Heart right ventricle (tissue), 16 donors: ENCODE data around the gene PIK3IP1. TPM values are rescaled to one million over a fixed set of nuclear protein-coding genes. Genes with fewer than 3 reads are reported as not detected.

Experiments
- ATAC-seq, 8 donors: fragments of 200-7000 bp; cut with Tn5 transposase; one replicate each; pipeline ENCODE4 v1.9.1; 2020; ENCODE audit warnings: mild to moderate bottlenecking in 8 of 8, moderate library complexity in 8 of 8, moderate number of reproducible peaks in 1 of 8
- DNase-seq, 2 donors: peaks; one replicate each; pipeline ENCODE4 v3.0.0-alpha.2; 2020
- H3K27ac ChIP-seq, 10 donors: fragments of 200-600 bp; sonication (generic) in 2 of 10; one replicate each; pipeline versions ENCODE4 v1.5.0 to v1.8.0; 2020 to 2022; ENCODE audit warnings: mild to moderate bottlenecking in 3 of 10
- H3K27me3 ChIP-seq, 7 donors: fragments of 200-600 bp; one replicate each; pipeline ENCODE4 v1.8.0; 2021 to 2022; ENCODE audit warnings: mild to moderate bottlenecking in 2 of 7
- H3K36me3 ChIP-seq, 9 donors: fragments of 200-600 bp; sonication (generic) in 1 of 9; one replicate each; pipeline versions ENCODE4 v1.5.0 to v1.8.0; 2020 to 2022; ENCODE audit warnings: mild to moderate bottlenecking in 2 of 9
- H3K4me1 ChIP-seq, 9 donors: fragments of 200-600 bp; sonication (generic) in 1 of 9; one replicate each; pipeline versions ENCODE4 v1.5.0 to v1.8.0; 2020 to 2022; ENCODE audit warnings: mild to moderate bottlenecking in 4 of 9
- H3K4me3 ChIP-seq, 10 donors: fragments of 200-600 bp; sonication (generic) in 2 of 10; one replicate each; pipeline versions ENCODE4 v1.5.0 to v1.8.0; 2020 to 2022; ENCODE audit warnings: mild to moderate bottlenecking in 7 of 10, moderate library complexity in 2 of 10
- H3K9me3 ChIP-seq, 11 donors: fragments of 200-600 bp in 10 of 11; sonication (generic) in 2 of 11; one replicate each; pipeline versions ENCODE4 v1.5.0 to v1.8.0; 2013 to 2022; ENCODE audit warnings: mild to moderate bottlenecking in 2 of 11, control low read depth in 1 of 11, moderate library complexity in 1 of 11
- WGBS, 2 donors: extraction: QIAGEN DNeasy Blood & Tissue Kit; methylation state at CpG; one replicate each; pipeline ENCODE4 v1.1.7; 2013; ENCODE audit warnings: inconsistent platforms in 1 of 2; 5-methylcytosine and 5-hydroxymethylcytosine counted together
- intact Hi-C, 10 donors: fragments of 100-400 bp; cut with DNase I; formaldehyde crosslinking; loops; one replicate each; pipeline versions ENCODE4 v1.11.1 to v1.14.2; 2022
- polyA plus RNA-seq, 2 donors: library from polyadenylated mRNA; stranded (reverse); fragments of 200-250 nt; gene quantifications; one replicate each; pipeline ENCODE4 v1.2.3, GENCODE V29; 2013
- total RNA-seq, 10 donors: library from RNA; stranded (reverse); fragmentation: NEBNext Ultra II Directional in 3 of 10; extraction: Animal tissue kit (Norgen Biotek cat#: 25700) in 3 of 10; gene quantifications; one replicate each; pipeline versions ENCODE4 v1.2.1 to v1.2.4, GENCODE V29; 2021 to 2023
- TF ChIP-seq, protein P1 (sequence below), 9 donors: fragments of 200-600 bp; sonication (generic) in 2 of 9; IDR thresholded peaks; one replicate each; pipeline versions ENCODE4 v1.5.0 to v1.8.0; 2021 to 2022; ENCODE audit warnings: antibody characterized with exemption in 9 of 9, mild to moderate bottlenecking in 5 of 9, moderate library complexity in 1 of 9
- donor health status: Arrhythmogenic right ventricular cardiomyopathy.
- donor health status: ischemic (EF 13 %, LVEDD 7.1; RV severe dilation, severe dysfunction).
- donor health status: healthy with polysubstance abuse.
- donor health status: DM: no; HTN: yes; CAD: no.
- donor health status: DM: no; HTN: no; CAD: no.
- donor health status: ischemic (EF 25% LVEDD 6.9; RV normal size, moderate dysfunction).
- donor health status: ischemic (EF 25% LVEDD 5.7; RV mildly dilated, moderate dysfunction).
- donor health status: healthy.
- donor health status: DM: yes; HTN: yes; CAD: no.
- donor health status: Ischemic cardiomyopathy.
- donor health status: ischemic (EF 35%, LVEDD 5.7; RV mildly dilated, moderate dysfunction).
- donor health status: nonischemic (EF 11% LVEDD 7.7; RV severe dilation, severe dysfunction).
- donor health status: DM: yes; HTN: yes; CAD: no.
- donor health status: PGD.
- donor health status: ischemic (EF 29% LVEDD 5.4; RV normal size, mild dysfunction).
- donor health status: nonischemic (EF 23%, LVEDD 6.1; RV moderate dilation, normal function).

PIK3IP1 gene
- total and polyA plus RNA-seq, 12 donors, result 3.6 to 28.6 (median 12.9) TPM

DNA sequence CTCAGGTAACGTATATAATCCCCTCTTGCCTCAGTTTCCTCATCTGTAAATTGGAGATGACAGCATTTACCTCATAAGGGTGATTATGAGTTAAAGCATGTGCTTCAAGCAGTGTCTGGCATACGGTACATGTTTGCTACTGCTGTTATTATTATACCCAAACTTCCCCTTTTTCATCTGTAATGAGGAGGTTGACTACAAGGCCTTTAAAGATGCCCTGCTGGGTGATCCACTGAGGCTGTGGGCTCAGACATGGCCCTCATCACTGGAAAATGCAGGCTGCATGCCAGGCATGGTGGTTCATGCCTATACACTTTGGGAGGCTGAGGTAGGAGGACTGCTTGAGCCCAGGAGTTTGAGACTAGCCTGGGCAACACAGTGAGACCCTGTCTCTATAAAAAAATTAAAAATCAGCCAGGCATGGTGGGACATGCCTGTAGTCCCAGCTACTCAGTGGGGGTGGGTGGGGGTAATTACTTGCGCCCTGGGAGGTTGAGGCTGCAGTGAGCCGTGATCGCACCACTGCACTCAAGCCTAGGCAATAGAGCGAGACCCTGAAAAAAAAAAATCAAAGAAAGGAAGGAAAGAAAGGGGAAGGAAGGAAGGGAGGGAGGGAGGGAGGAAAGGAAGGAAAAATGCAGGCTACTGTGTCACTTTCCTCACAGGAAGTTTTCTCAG lies 4.3 kb downstream of the PIK3IP1 start:
- TF ChIP-seq, protein P1, sequence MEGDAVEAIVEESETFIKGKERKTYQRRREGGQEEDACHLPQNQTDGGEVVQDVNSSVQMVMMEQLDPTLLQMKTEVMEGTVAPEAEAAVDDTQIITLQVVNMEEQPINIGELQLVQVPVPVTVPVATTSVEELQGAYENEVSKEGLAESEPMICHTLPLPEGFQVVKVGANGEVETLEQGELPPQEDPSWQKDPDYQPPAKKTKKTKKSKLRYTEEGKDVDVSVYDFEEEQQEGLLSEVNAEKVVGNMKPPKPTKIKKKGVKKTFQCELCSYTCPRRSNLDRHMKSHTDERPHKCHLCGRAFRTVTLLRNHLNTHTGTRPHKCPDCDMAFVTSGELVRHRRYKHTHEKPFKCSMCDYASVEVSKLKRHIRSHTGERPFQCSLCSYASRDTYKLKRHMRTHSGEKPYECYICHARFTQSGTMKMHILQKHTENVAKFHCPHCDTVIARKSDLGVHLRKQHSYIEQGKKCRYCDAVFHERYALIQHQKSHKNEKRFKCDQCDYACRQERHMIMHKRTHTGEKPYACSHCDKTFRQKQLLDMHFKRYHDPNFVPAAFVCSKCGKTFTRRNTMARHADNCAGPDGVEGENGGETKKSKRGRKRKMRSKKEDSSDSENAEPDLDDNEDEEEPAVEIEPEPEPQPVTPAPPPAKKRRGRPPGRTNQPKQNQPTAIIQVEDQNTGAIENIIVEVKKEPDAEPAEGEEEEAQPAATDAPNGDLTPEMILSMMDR (IDR thresholded peaks at IDR 0.05), result no peak
- peak overlapping the region in 6 of 10 donors; percentile 44 to 99 (median 95) for H3K27ac ChIP-seq
- no peak for ATAC-seq
- DNase-seq, result no peak
- WGBS, 2 donors, result 83 to 87% methylated on average over 6 of the region's 6 CpGs
- intact Hi-C loops, result no loop called here
- no peaks in the 10 kb centered on the region for H3K9me3 ChIP-seq
- no peak overlapping the region for H3K4me3 ChIP-seq
- H3K27me3 ChIP-seq, result no peaks in the 10 kb centered on the region
- H3K36me3 ChIP-seq, result peaks cover 0 to 74% (median 57%) of the 10 kb centered on the region in 9 donors
- H3K4me1 ChIP-seq, result peaks cover 14 to 87% (median 48%) of the 10 kb centered on the region in 9 donors

DNA sequence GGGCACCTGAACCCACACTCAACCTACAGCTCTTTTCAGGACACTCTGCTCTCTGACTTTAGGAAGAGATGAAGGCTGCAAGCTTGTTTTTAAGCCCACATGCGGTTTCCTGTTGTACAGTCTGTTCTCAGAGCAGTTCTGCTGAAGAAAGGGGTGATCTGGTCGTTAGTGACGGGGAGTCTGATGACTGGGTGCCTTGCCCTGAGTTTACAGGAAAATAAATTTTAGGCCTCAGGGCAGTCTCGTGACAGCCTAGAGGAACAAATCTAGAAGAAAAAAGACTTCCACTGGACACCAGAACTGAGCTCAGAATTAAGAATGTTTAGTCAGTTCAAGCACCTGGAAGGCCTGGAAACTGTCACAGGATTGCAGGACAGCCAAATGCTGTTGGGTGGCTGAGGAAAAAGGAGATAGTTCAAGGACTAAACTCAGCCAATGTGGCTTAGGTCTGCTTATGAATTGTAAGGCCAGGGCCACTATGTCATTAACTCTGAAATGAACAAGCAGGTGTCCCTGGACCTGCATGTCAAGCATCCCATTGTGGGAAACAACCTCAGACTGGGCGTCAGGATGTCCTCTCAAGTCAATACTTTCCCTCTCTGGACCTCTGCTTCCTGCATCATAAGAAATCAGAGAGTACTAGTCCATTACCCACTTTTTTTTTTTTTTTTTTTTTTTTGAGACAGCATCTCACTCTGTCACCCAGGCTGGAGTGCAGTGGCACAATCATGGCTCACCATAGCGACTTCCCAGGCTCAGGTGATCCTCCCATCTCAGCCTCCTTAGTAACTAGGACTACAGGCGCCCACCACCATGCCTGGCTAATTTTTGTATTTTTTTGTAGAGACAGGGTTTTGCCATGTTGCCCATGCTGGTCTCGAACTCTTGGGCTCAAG lies 5.7 kb downstream of the PIK3IP1 start:
- DNase-seq, result no peak
- ATAC-seq, result no peak
- Histone ChIP-seq H3K4me3 (no peak overlapping the region), H3K27ac (peak overlapping the region in 6 of 10 donors; percentile 4 to 98 (median 29)), H3K36me3 (peaks cover 0 to 87% (median 66%) of the 10 kb centered on the region in 9 donors), H3K27me3 (no peaks in the 10 kb centered on the region), H3K9me3 (no peaks in the 10 kb centered on the region), H3K4me1 (peaks cover 14 to 74% (median 43%) of the 10 kb centered on the region in 9 donors)
- TF ChIP-seq, protein P1 (IDR thresholded peaks at IDR 0.05), result no peak
- 83 to 85% methylated on average over 8 of the region's 8 CpGs for WGBS, 2 donors
- intact Hi-C loops, result no loop called here

DNA sequence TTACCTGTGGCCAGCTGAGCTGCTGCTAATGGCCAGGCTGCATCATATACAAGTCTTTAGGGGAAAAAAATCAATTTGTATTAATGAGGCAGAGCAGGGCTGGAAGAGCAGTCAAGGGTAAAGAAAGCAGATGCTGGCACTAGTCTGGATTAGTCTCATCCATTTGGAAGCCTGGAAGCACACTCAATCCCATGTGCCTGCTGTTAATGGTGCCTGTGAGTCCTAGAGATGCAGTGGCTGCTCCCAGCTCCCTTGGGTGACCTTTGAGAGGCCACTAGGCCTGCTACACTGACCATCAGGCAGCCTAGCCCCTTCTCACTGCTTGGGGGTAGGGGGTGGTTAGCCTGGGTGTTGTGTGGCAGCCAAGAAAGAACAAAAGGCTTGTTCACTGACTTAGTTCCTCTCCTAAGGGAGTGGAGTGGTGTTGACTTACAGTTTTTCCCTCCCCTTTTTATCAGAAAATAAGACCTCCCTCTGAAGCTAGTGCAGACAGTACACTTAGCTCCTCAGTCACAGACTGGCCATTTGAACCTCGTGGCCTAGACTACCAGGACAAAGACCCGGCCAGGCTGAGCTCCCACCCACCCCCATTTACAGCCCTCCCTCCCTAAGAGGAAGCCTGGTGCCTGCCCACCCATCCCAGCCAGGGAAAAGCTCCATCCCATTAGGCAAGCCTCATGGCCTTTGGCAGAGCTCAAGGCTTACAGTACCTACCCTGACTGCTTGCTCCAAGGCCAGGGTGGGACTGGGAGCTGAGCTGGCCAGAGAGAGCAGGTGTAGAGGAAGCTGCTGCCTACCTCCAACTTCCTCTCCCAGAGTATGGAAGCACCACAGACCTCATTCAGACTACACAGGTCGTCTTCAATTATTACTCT lies 7.8 kb downstream of the PIK3IP1 start:
- intact Hi-C loops, result no loop called here
- TF ChIP-seq, protein P1 (IDR thresholded peaks at IDR 0.05), result no peak
- no peak for ATAC-seq
- H3K4me3 ChIP-seq, result no peak overlapping the region
- H3K36me3 ChIP-seq, result peaks cover 0 to 100% (median 78%) of the 10 kb centered on the region in 9 donors
- DNase-seq, result no peak
- H3K4me1 ChIP-seq, result peaks cover 11 to 64% (median 35%) of the 10 kb centered on the region in 9 donors
- H3K27me3 ChIP-seq, result no peaks in the 10 kb centered on the region
- 28 to 42% methylated on average over 3 of the region's 3 CpGs for WGBS, 2 donors
- H3K9me3 ChIP-seq, result no peaks in the 10 kb centered on the region
- H3K27ac ChIP-seq, result peak overlapping the region in 5 of 10 donors; percentile 5 to 98 (median 19)
